ENCODE results near the gene ALDH1A1.

ALDH1A1 gene

GRCh38 chr9:72919246-72919945 lies 33.5 kb downstream of the ALDH1A1 start:
- no peak overlapping the region for H3K27ac ChIP-seq

GRCh38 chr9:72917892-72918509 lies 34.9 kb downstream of the ALDH1A1 start:
- TF ChIP-seq ZFX (IDR thresholded peaks at IDR 0.05) (no peak), CTCF (conservative IDR thresholded peaks at IDR 0.05) (no peak)
- no peak overlapping the region for H3K27ac ChIP-seq

More at GRCh38 chr9:72919246-72919945, 33.5 kb downstream of the ALDH1A1 start:
- TF ChIP-seq CTCF (conservative IDR thresholded peaks at IDR 0.05) (no peak), ZFX (IDR thresholded peaks at IDR 0.05) (no peak)

- TF ChIP-seq ZFX (IDR thresholded peaks at IDR 0.05) (no peak), CTCF (conservative IDR thresholded peaks at IDR 0.05) (no peak)
- no peak overlapping the region for H3K27ac ChIP-seq
These were observed 37.2 kb downstream of the ALDH1A1 start for GRCh38 chr9:72915659-72916058.

GRCh38 chr9:72914750-72915149 lies 38.1 kb downstream of the ALDH1A1 start:
- no peak overlapping the region for H3K27ac ChIP-seq
- no peak for TF ChIP-seq CTCF (conservative IDR thresholded peaks at IDR 0.05)
- TF ChIP-seq ZFX (IDR thresholded peaks at IDR 0.05), result no peak

- TF ChIP-seq CTCF (conservative IDR thresholded peaks at IDR 0.05) (no peak), ZFX (IDR thresholded peaks at IDR 0.05) (no peak)
These were observed 39.4 kb downstream of the ALDH1A1 start for GRCh38 chr9:72913382-72914009.

GRCh38 chr9:72912476-72913381 lies 40.1 kb downstream of the ALDH1A1 start:
- no peak overlapping the region for H3K27ac ChIP-seq
- TF ChIP-seq CTCF (conservative IDR thresholded peaks at IDR 0.05) (no peak), ZFX (IDR thresholded peaks at IDR 0.05) (no peak)

More at GRCh38 chr9:72913382-72914009, 39.4 kb downstream of the ALDH1A1 start:
- no peak overlapping the region for H3K27ac ChIP-seq

Measured in C4-2B (cell line).